Mucosa of gallbladder (tissue), 1 donor: ENCODE measurements around the gene GADD45G. TPM values are rescaled to one million over a fixed set of nuclear protein-coding genes. Genes with fewer than 3 reads are reported as not detected.

Source experiments
- DNase-seq: peaks from one replicate; pipeline ENCODE4 v3.0.0-alpha.2; 2020; ENCODE audit warnings: low spot score
- total RNA-seq: library from RNA; stranded (reverse); gene quantifications from one replicate; pipeline ENCODE4 v1.2.1, GENCODE V29; 2021
- donor health status: DM: no; HTN: no; CAD: no.

GADD45G gene
- total RNA-seq, 1 donor from 2014 or later: 18.8 TPM

DNA sequence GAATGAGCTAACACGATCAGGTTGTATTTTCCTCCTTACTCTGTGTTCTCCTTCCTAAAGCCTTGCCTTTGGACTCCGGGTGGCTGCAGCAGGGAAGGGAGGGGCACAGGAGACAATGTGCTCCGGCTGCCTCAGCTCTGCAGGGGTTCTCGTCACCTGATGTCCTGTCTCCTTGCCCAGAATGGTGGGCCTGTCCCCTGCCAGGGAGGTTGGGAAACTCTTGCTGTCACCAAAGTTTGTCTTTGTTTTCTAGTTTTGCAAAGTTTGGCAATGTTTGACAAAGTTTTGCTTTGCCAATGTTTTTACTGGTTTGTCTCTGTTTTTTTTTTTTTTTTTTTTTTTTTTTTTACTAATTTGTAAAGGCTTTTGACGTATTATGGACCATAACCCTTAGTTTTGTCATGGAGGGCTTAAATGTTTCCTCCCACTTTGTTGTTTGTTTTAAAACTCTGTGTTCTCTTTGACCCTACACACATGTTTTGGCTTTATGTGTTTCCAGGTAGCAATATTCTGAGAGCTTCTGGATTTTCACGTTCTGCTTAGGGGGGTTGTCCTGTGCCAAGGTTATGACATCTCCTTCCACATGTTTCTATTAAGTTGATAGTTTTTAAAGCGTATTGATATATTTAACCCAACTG, 49.3 kb downstream of the GADD45G start:
- DNase-seq: peak; percentile 74

DNA sequence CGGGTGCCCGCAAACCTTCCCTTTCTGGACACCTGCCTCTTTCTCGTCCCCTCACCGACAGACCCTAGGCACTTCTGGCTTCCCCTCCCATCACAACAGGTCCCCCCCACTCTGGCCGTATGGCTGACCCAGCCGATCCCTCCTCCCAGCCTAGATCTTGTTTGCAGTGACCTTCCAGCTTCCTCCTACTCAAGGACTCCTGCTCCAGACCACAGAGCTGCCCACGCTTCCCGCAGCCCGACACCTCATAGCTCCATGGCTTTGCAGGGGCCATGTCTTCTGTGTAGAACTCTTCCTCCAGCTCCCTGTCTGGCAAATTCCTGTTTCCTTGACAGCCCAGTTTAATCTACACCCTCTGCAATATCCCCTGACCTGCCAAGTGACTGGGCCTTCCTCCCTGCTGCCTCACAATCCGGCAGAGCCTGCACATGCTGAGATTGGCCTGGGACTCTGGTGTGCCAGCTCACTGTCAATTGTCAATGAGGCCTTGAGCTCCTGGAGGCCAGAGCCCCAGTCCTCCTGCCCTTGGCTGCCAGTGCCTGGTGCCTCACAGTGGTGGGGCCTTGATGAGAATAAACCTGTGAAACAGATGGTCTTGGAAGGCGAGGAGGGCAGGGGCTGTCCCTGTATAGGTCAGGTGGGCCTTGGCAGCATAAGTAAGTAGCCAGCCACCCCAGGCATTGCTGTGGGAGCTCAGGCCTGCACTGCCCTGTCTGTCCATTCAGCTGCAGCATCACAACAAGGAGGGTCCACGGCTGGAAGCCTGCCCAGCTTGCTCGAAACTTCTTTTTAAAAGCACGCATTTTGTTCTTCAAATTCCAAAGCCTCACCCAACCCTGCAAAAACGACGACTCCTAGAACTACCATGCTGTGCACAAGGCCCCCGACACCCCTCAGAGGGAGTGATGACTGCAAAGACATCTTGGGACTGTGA, 50.5 kb downstream of the GADD45G start:
- DNase-seq: no peak

Other genes starting within 250 kb of the GADD45G start
- gene SEMA4D, start 106.9 kb upstream of the GADD45G start, total RNA-seq: 66.2 TPM